Measurements from ENCODE around the gene DHX57. TPM values are rescaled to one million over a fixed set of nuclear protein-coding genes. Genes with fewer than 3 reads are reported as not detected.

The DHX57 gene
- total RNA-seq, 2 donors from 2014 or later = 18.5 to 19.0 TPM

- no peaks in the 10 kb centered on the region for H3K36me3 ChIP-seq
- TF ChIP-seq POLR2A (IDR thresholded peaks at IDR 0.05) = no peak
- TF ChIP-seq POLR2AphosphoS5 (IDR thresholded peaks at IDR 0.05) = no peak
- TF ChIP-seq CTCF (IDR thresholded peaks at IDR 0.05) = no peak
- DNase-seq (ENCODE audit: low spot score) = no peak
- no peaks in the 10 kb centered on the region for H3K27me3 ChIP-seq (replicated peaks; ENCODE audit: insufficient read depth)
- H3K9me3 ChIP-seq = no peaks in the 10 kb centered on the region
- intact Hi-C loops (cut with DNase I) = no loop called here
- no peak overlapping the region for H3K4me3 ChIP-seq
- H3K4me1 ChIP-seq (replicated peaks) = no peaks in the 10 kb centered on the region
- no peak overlapping the region for H3K27ac ChIP-seq
- WGBS = 92% methylated on average over 2 of the region's 2 CpGs
These were observed 50.8 kb downstream of the DHX57 start for GRCh38 chr2:38824906-38825305.

- no peak for TF ChIP-seq POLR2AphosphoS5 (IDR thresholded peaks at IDR 0.05)
- TF ChIP-seq CTCF (IDR thresholded peaks at IDR 0.05) = no peak
- TF ChIP-seq POLR2A (IDR thresholded peaks at IDR 0.05) = no peak
- intact Hi-C loops (cut with DNase I) = no loop called here
- H3K9me3 ChIP-seq = no peaks in the 10 kb centered on the region
- no peaks in the 10 kb centered on the region for H3K4me1 ChIP-seq (replicated peaks)
- no peak for DNase-seq (ENCODE audit: low spot score)
- H3K27me3 ChIP-seq (replicated peaks; ENCODE audit: insufficient read depth) = no peaks in the 10 kb centered on the region
- WGBS = 84% methylated on average over 5 of the region's 5 CpGs
- H3K27ac ChIP-seq = no peak overlapping the region
- H3K36me3 ChIP-seq = no peaks in the 10 kb centered on the region
- H3K4me3 ChIP-seq = no peak overlapping the region
These were observed 52.3 kb downstream of the DHX57 start for GRCh38 chr2:38823386-38823785.

GRCh38 chr2:38818565-38818964 lies 57.2 kb downstream of the DHX57 start:
- WGBS = 64% methylated on average over 6 of the region's 6 CpGs
- no peaks in the 10 kb centered on the region for H3K9me3 ChIP-seq
- H3K4me1 ChIP-seq (replicated peaks) = no peaks in the 10 kb centered on the region
- no peak overlapping the region for H3K4me3 ChIP-seq
- H3K36me3 ChIP-seq = peaks cover 0 to 5% of the 10 kb centered on the region in 2 donors
- H3K27ac ChIP-seq = no peak overlapping the region
- TF ChIP-seq CTCF (IDR thresholded peaks at IDR 0.05) (no peak), POLR2AphosphoS5 (IDR thresholded peaks at IDR 0.05) (no peak), POLR2A (IDR thresholded peaks at IDR 0.05) (no peak)
- intact Hi-C loops (cut with DNase I) = no loop called here
- no peaks in the 10 kb centered on the region for H3K27me3 ChIP-seq (replicated peaks; ENCODE audit: insufficient read depth)
- no peak for DNase-seq (ENCODE audit: low spot score)

- Histone ChIP-seq H3K27ac (no peak overlapping the region), H3K4me1 (replicated peaks) (no peaks in the 10 kb centered on the region), H3K27me3 (replicated peaks; ENCODE audit: insufficient read depth) (no peaks in the 10 kb centered on the region), H3K36me3 (peaks cover 0 to 5% of the 10 kb centered on the region in 2 donors), H3K9me3 (no peaks in the 10 kb centered on the region), H3K4me3 (no peak overlapping the region)
- intact Hi-C loops (cut with DNase I) = no loop called here
- 94% methylated on average over 4 of the region's 4 CpGs for WGBS
- no peak for TF ChIP-seq POLR2AphosphoS5 (IDR thresholded peaks at IDR 0.05)
- no peak for TF ChIP-seq POLR2A (IDR thresholded peaks at IDR 0.05)
- no peak for TF ChIP-seq CTCF (IDR thresholded peaks at IDR 0.05)
- no peak for DNase-seq (ENCODE audit: low spot score)
These were observed 59.8 kb downstream of the DHX57 start for GRCh38 chr2:38815936-38816335.

- Histone ChIP-seq H3K4me1 (replicated peaks) (no peaks in the 10 kb centered on the region), H3K36me3 (peaks cover 0 to 5% of the 10 kb centered on the region in 2 donors), H3K9me3 (no peaks in the 10 kb centered on the region), H3K4me3 (no peak overlapping the region), H3K27me3 (replicated peaks; ENCODE audit: insufficient read depth) (no peaks in the 10 kb centered on the region), H3K27ac (no peak overlapping the region)
- no peak for TF ChIP-seq CTCF (IDR thresholded peaks at IDR 0.05)
- no peak for TF ChIP-seq POLR2AphosphoS5 (IDR thresholded peaks at IDR 0.05)
- no peak for TF ChIP-seq POLR2A (IDR thresholded peaks at IDR 0.05)
- no peak for DNase-seq (ENCODE audit: low spot score)
- intact Hi-C loops (cut with DNase I) = no loop called here
- 99% methylated on average over 7 of the region's 7 CpGs for WGBS
These were observed 65.2 kb downstream of the DHX57 start for GRCh38 chr2:38810488-38810887.

Measured in prostate gland (tissue), 2 donors.